GM12872 (cell line): ENCODE measurements around the gene WDR77.

Experiments used
- CTCF ChIP-seq: IDR thresholded peaks from 3 replicates; pipeline ENCODE4 v1.5.1; 2011; ENCODE audit warnings: low read depth, mild to moderate bottlenecking, low read length, moderate library complexity; ENCODE audit not compliant: insufficient read depth

Gene WDR77

GRCh38 chr1:111439461-111440351, 9.3 kb downstream of the WDR77 start:
- no peak for TF ChIP-seq CTCF

- TF ChIP-seq CTCF, result no peak
Observed at GRCh38 chr1:111436726-111437125, 12.3 kb downstream of the WDR77 start.

DNA sequence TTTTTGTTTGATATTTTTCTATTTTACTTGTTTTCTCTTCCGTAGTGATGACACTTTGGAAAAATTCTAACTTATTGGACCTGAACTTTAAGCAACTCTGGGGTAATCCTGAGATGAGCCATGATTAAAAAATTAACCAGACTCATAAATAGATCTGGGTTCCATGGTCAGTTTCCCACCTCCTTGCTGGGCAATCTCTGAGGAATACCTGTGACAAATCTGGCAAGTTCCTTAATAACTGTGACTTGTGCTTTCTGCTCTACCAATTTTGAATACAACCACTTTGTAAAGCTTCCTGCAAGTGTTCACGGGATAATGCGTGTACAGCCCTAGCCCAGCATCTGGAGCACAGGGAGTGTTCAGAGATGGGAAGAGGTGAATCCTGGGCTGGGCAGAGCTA, 24.8 kb downstream of the WDR77 start:
- TF ChIP-seq CTCF, result no peak

DNA sequence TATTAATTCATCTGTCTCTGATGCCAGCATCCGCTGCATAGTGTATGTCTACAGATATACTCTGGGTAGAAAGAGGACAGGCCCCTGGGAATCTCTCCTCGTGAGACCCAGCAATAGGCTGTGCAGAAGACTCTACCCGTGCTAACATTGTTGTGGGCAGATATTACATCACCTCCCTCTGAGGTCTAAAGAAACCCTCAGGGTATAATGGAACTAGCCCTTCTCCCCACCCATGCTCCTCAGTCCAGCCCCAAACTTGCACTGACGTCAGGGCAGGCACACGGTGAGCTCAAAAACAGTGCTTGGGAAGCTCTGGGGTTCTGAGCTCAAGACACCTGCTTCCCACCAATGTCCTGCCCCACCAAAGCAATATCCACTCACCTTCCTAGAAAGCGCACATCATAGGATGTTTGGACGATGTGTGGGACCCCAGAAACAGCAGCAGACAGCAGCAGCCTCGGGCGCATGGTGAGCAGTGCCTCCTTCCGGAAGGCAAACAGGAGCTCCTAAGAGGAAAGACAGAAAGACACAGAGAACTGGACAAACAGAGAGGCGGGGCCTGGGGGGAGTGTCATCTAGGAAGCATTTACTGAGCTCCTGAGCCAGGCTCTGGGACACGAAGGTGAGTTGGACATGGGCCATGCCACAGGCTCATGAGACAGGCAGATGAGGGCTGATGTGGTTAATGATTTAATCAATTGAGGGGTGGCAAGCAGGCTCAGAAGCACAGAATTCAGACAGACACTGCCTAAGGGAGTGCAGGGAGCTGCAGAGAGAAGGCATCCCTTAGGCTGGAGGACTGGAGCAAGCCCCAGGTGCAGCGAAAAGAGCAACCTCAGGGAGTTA, 26.3 kb downstream of the WDR77 start:
- TF ChIP-seq CTCF, result no peak

GRCh38 chr1:111420377-111420776, 28.7 kb downstream of the WDR77 start:
- no peak for TF ChIP-seq CTCF

DNA sequence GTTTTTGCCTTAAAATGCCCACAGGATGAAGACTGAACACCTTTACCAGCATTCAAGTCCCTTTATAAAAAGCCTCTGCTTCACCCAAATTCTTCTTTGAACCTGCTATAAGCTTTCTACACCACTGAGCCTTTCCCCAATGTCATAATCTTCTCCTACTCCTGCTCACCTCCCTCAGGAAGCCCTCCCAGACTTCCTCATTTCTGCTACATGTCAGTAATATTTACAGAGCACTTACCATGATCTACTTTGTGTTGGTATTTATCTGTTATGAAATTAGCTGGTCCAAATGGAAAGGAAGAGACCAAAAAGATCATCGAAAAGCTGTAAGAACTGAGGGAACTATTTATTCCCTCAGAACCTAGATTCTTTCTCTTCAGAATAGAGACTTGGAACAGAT, 30.0 kb downstream of the WDR77 start:
- TF ChIP-seq CTCF, result no peak

GRCh38 chr1:111417755-111418154, 31.3 kb downstream of the WDR77 start:
- TF ChIP-seq CTCF, result no peak
